Kidney (tissue), 22 donors: Measurements from ENCODE around the gene SPAG4. TPM values are rescaled to one million over a fixed set of nuclear protein-coding genes. Genes with fewer than 3 reads are reported as not detected.
A peak's percentile ranks its signal among the peaks of the same experiment; 100 is the strongest.

Experiments
- DNase-seq, 5 donors: peaks; one replicate each; pipeline ENCODE4 v3.0.0-alpha.2; 2013 to 2020
- FAIRE-seq: peaks from 2 replicates; lab custom pipeline; 2012; peaks lifted over from hg19 to GRCh38; lab: Jason Lieb, UNC
- H3K27ac ChIP-seq, 2 donors: one replicate each; pipeline ENCODE4 v1.7.0; 2013; ENCODE audit warnings: low read depth in 2 of 2, low read length in 2 of 2, inconsistent platforms in 1 of 2
- H3K27me3 ChIP-seq: one replicate; pipeline ENCODE4 v1.7.1; 2013; ENCODE audit warnings: low read length, inconsistent platforms; ENCODE audit not compliant: control insufficient read depth, insufficient read depth
- H3K36me3 ChIP-seq, 3 donors: one replicate each; pipeline versions ENCODE4 v1.7.0 to v1.7.1; 2013; ENCODE audit warnings: low read length in 3 of 3, control low read depth in 1 of 3, inconsistent platforms in 1 of 3; ENCODE audit not compliant: insufficient read depth in 3 of 3, control insufficient read depth in 2 of 3
- H3K4me1 ChIP-seq, 3 donors: one replicate each; pipeline versions ENCODE4 v1.7.0 to v1.7.1; 2013; ENCODE audit warnings: low read length in 3 of 3, inconsistent platforms in 1 of 3, low read depth in 1 of 3; ENCODE audit not compliant: control insufficient read depth in 2 of 3, insufficient read depth in 2 of 3
- H3K4me3 ChIP-seq, 3 donors: one replicate each; pipeline versions ENCODE4 v1.7.0 to v1.8.1; 2013; ENCODE audit warnings: low read length in 3 of 3, control low read depth in 1 of 3, inconsistent platforms in 1 of 3
- H3K9ac ChIP-seq, 3 donors: one replicate each; pipeline versions ENCODE4 v1.7.0 to v1.7.1; 2013; ENCODE audit warnings: low read length in 3 of 3, control low read depth in 1 of 3, inconsistent platforms in 1 of 3
- H3K9me3 ChIP-seq, 3 donors: one replicate each; pipeline versions ENCODE4 v1.7.0 to v1.7.1; 2013; ENCODE audit warnings: low read length in 3 of 3, control low read depth in 1 of 3, inconsistent platforms in 1 of 3; ENCODE audit not compliant: control insufficient read depth in 2 of 3, insufficient read depth in 1 of 3
- intact Hi-C: fragments of 100-400 bp; cut with DNase I; formaldehyde crosslinking; loops from one replicate; pipeline ENCODE4 v1.11.1; 2022
- long read RNA-seq, 10 donors: library from polyadenylated mRNA in 1 of 10; unstranded in 1 of 10; transcript quantifications; one replicate each; pipeline ENCODE4 v2.0.0 and lab custom pipeline, GENCODE V29; 2021 to 2026
- polyA plus RNA-seq: library from polyadenylated mRNA; stranded (reverse); fragments of 350-450 nt; fragmentation: Illumina TruSeq; extraction: RNeasy Lipid Tissue Mini Kit (QIAGEN cat#74804); gene quantifications from one replicate; pipeline ENCODE4 v1.2.3, GENCODE V29; 2014; ENCODE audit warnings: low read depth, low replicate concordance; ENCODE audit not compliant: insufficient read depth
- total RNA-seq: library from RNA; stranded (reverse); fragmentation: NEBNext Ultra II Directional; extraction: Animal tissue kit (Norgen Biotek cat#: 25700); gene quantifications from one replicate; pipeline ENCODE4 v1.2.1, GENCODE V29; 2021
- TF ChIP-seq, protein P1 (sequence below): IDR thresholded peaks from 3 replicates; pipeline ENCODE4 v1.5.1; 2012; ENCODE audit warnings: mild to moderate bottlenecking, moderate library complexity, borderline replicate concordance; ENCODE audit not compliant: insufficient read depth; ENCODE audit errors: extremely low read depth
- donor health status: control.
- donor health status: control.
- donor health status: control.
- donor health status: control.
- donor health status: control.
- donor health status: DM: yes; HTN: yes; CAD: no.
- donor health status: Normal renal cell carcinoma (clear cell type).

SPAG4 gene, protein sequence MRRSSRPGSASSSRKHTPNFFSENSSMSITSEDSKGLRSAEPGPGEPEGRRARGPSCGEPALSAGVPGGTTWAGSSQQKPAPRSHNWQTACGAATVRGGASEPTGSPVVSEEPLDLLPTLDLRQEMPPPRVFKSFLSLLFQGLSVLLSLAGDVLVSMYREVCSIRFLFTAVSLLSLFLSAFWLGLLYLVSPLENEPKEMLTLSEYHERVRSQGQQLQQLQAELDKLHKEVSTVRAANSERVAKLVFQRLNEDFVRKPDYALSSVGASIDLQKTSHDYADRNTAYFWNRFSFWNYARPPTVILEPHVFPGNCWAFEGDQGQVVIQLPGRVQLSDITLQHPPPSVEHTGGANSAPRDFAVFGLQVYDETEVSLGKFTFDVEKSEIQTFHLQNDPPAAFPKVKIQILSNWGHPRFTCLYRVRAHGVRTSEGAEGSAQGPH
- 16.0 TPM for total RNA-seq
- 13.1 TPM for polyA plus RNA-seq
- long read RNA-seq, donor 1, result 0 reads
- long read RNA-seq, donor 2, result 0 reads
- long read RNA-seq, donor 3, result 0 reads
- long read RNA-seq, donor 4, result 0 reads
- long read RNA-seq, donor 5, result 0 reads
- long read RNA-seq, donor 6, result 0 reads
- long read RNA-seq, donor 7, partial matches to known transcripts, result 4 of 6 reads
- long read RNA-seq, donor 7, other reads (novel, unspliced or antisense), result 2 of 6 reads
- long read RNA-seq, donor 8, result 0 reads
- long read RNA-seq, donor 9, result 0 reads
- long read RNA-seq, donor 10, result 0 reads

DNA sequence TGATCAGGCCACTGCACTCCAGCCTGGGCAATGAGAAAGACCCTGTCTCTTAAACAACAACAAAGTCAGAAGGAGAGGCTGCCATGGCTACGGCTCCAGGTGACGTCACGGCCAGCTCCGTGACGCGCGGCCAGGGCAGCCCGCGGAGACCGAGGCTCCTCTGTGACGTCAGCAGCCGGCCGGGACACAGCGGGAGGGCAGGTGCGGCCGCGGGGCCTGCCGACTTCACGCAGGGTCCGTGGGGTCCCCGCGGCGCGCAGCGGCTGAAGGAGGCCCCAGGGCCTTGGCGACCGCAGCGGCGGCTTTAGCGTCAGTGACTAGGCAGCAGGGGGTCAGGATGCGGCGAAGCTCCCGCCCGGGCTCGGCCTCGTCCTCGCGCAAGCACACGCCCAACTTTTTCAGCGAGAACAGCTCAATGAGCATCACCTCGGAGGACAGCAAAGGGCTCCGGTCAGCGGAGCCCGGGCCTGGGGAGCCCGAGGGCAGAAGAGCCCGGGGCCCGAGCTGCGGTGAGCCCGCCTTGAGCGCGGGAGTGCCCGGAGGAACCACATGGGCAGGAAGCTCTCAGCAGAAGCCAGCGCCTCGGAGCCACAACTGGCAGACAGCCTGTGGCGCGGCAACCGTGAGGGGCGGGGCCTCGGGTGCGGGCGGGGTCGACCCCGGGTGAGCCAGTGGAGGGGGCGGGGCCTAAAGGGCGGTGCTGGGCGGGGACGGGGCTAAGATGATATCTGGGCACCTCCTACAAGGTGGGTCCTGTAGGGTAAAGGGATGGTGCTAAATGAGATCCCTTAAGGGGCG is at the start of gene SPAG4:
SPAG4 (plus strand) TSS at position 163 of the 798 bp plus-strand sequence; CDS start at position 338, 175 bp downstream.
- TF ChIP-seq, protein P1, sequence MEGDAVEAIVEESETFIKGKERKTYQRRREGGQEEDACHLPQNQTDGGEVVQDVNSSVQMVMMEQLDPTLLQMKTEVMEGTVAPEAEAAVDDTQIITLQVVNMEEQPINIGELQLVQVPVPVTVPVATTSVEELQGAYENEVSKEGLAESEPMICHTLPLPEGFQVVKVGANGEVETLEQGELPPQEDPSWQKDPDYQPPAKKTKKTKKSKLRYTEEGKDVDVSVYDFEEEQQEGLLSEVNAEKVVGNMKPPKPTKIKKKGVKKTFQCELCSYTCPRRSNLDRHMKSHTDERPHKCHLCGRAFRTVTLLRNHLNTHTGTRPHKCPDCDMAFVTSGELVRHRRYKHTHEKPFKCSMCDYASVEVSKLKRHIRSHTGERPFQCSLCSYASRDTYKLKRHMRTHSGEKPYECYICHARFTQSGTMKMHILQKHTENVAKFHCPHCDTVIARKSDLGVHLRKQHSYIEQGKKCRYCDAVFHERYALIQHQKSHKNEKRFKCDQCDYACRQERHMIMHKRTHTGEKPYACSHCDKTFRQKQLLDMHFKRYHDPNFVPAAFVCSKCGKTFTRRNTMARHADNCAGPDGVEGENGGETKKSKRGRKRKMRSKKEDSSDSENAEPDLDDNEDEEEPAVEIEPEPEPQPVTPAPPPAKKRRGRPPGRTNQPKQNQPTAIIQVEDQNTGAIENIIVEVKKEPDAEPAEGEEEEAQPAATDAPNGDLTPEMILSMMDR, result no peak
- H3K9ac ChIP-seq, result peak within 1 kb of the TSS in 2 of 3 donors; percentile 51 to 82
- peak within 1 kb of the TSS; percentile 76 to 78 for H3K27ac ChIP-seq
- H3K4me1 ChIP-seq, result peaks cover 0 to 22% (median 0%) of the 10 kb centered on the region in 3 donors
- intact Hi-C loops, result no loop called here
- no peaks in the 10 kb centered on the region for H3K9me3 ChIP-seq
- H3K27me3 ChIP-seq, result no peaks in the 10 kb centered on the region
- FAIRE-seq (no peak), DNase-seq (peak; percentile 99 to 100 (median 99))
- peak within 1 kb of the TSS; percentile 34 to 64 (median 36) for H3K4me3 ChIP-seq
- H3K36me3 ChIP-seq, result no peaks in the 10 kb centered on the region

GRCh38 chr20:35568645-35569044 is 47.0 kb upstream of the SPAG4 start:
- H3K9me3 ChIP-seq, result no peaks in the 10 kb centered on the region
- FAIRE-seq, result no peak
- H3K9ac ChIP-seq, result no peak overlapping the region
- no peaks in the 10 kb centered on the region for H3K4me1 ChIP-seq
- DNase-seq, result peak in 2 of 5 donors; percentile 28 to 32
- H3K4me3 ChIP-seq, result no peak overlapping the region
- TF ChIP-seq, protein P1, result peak; percentile 16
- intact Hi-C loops, result no loop called here
- H3K36me3 ChIP-seq, result no peaks in the 10 kb centered on the region
- H3K27ac ChIP-seq, result no peak overlapping the region
- H3K27me3 ChIP-seq, result no peaks in the 10 kb centered on the region

DNA sequence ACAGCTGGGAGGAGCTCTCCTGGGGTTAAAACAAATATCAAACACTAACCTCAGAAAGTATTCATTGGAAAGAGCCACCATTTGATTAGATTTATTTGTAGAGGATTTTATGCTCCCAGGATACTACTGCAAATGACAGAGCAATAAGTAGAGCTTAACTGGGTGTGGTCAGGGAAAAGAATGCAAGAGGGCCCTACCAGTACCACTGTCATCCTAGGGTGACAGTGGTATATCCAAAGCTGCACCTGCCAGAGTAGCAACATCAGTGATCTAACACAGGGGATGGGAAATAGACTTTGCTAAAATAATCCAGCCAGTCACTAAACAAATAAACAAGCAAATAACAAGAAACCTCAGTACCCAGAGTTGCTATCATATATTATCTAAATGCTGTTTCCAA is 44.1 kb upstream of the SPAG4 start:
- no peaks in the 10 kb centered on the region for H3K27me3 ChIP-seq
- H3K4me3 ChIP-seq, result no peak overlapping the region
- H3K9ac ChIP-seq, result no peak overlapping the region
- FAIRE-seq (no peak), DNase-seq (no peak)
- H3K36me3 ChIP-seq, result no peaks in the 10 kb centered on the region
- H3K9me3 ChIP-seq, result no peaks in the 10 kb centered on the region
- TF ChIP-seq, protein P1, result no peak
- intact Hi-C loops, result no loop called here
- no peaks in the 10 kb centered on the region for H3K4me1 ChIP-seq
- H3K27ac ChIP-seq, result no peak overlapping the region
